Measurements from ENCODE around the gene ZFP57.

DNA sequence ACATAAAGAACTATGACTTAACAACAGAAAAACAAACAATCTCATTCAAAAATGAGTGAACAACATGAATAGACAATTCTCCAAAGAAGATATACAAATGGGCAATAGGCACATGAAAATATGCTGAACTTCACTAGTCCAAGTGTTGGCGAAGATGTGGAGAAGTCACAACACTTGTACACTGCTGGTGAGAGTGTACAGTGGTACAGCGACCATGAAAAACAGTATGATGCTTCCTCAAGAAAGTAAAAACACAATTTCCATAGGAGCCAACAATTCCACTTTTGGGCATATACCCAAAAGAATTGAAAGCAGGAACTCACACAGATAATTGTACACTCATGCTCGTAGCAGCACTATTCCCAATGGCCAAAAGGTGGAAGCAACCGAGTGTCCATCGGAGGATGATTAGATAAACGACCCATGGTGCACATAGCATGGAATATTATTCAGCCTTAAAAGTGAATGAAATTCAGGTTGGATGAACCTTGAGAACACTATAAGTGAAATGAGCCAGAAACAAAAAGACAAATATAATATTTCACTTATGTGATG is 48.9 kb upstream of the ZFP57 start:
- TF ChIP-seq ATF7 (IDR thresholded peaks at IDR 0.05; ENCODE audit: low read depth) (no peak), CTCF (IDR thresholded peaks at IDR 0.05 in 2 of 3, conservative IDR thresholded peaks at IDR 0.05 in 1 of 3; ENCODE audit: control insufficient read depth in 2 of 3, extremely low read depth in 1 of 3, insufficient read depth in 1 of 3, low read depth in 3 of 3, low read length in 3 of 3) (no peak)
